GM21447 (cell line): ENCODE data around the gene CHD2.

Experiments
- ATAC-seq: cut with Tn5 transposase; IDR thresholded peaks from one replicate; pipeline ENCODE4 v1.9.1; 2021; ENCODE audit not compliant: unreplicated experiment

Gene CHD2

DNA sequence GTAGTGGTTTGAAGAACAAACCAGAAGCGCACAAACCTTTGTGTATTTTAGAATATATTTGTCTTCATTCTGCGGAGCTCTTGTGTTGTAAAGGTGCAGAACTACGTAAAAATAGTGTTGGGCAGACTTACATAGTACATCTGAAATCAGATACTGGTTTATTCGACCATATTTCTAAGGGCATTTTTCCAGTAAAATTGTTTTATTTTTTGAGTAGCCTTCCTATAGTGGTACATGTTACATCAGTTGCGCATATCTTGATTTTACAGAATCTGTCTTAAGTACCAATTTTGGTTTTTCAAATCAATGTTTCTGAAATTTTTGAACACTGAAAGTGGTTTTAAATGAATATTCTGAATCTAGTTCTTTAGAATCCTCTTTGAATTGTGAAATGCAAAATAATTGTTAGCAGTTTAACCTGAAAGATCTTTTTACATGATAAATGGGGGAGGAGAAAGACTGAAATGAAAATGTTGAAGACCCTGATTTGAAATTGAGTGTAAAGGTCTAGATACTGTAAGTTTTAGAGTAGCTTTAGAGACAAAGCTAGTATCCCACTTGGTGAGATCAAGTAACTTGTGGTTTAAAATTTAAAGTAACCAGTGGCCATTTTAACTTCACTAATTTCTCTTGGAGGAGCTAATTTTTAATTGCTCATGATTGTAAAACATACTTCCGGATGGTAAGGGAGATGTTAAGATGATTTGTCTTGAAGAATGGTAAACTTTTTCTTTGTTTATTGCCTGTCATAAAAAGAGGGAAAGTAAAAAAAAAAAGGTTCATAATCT is 15.5 kb upstream of the CHD2 start:
- no peak for ATAC-seq

DNA sequence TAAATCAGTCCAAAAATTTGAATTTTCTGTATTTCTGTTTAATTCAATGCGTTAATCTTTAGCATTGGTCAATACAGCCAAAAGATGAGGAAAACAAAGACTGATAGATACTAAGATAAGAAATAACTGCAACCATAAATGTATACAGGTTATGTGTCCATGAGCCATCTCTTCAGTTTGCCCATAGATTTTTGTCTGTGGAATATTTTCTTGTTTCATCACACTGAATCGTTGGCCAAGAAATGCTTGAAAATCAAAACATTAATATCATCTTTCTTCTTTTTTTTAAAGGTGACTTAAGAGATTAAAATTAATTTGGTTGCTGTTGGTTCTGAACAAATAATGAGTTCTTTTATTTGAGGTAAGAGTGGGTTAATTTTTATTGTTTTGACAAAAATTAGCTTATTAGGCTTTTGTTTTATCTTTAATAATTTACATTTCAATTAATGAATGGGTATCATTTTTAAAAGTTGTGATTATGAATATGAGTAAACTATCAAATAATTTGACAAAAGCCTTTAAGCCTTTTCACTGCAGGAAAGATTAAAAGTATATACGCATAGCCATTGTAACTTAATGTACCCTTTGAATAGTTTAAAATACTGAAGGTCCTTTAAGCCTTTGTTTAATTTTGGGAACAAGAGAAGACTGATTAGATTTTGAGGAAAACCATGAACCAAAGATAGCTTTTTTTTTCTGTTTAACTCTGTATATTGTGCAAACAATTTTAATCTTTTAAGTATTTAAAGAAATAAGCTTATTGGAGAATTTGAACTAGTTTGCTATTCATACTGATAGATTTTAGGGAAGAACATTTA is 14.7 kb upstream of the CHD2 start:
- no peak for ATAC-seq

DNA sequence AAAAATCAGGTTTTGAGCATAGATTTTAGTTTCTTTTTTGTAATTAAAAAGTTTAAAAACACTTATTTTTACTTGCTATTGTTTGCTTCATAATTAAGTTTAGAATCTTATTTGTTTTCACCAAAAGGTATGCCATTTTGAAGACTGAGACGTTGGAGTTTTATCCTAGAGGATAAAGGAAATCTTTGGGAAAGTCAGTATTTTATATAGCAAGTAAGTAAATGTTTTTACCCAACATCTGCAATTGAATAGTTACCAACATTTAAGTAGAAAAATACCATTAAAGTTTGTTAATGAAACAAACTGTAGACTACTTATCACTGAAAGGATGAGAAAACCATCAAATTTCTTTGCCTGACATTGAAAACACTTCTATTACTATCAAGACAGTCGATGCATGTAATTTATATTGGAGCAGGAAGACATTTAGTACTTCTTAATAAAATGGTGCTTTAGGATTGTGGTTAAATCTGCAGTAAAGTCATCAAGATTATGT is 14.0 kb upstream of the CHD2 start:
- no peak for ATAC-seq

DNA sequence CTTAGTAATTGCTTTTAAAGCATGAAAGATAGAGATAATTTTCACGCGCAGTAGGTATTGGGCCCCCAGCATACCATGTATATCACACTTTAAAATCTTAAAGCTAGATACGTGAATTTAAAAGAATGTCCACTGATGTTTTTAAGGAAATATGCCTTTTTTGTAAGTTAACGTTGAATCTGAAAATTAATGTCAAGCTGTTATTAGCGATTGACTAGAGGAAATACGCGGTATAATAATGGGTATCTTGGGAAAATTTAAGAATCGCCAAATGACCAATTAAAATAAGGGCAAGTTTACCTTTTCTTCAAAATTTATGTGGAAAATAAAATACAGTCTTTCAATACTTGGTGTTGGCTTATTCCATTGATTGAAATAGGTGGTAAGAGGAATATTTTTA is 13.3 kb upstream of the CHD2 start:
- no peak for ATAC-seq

DNA sequence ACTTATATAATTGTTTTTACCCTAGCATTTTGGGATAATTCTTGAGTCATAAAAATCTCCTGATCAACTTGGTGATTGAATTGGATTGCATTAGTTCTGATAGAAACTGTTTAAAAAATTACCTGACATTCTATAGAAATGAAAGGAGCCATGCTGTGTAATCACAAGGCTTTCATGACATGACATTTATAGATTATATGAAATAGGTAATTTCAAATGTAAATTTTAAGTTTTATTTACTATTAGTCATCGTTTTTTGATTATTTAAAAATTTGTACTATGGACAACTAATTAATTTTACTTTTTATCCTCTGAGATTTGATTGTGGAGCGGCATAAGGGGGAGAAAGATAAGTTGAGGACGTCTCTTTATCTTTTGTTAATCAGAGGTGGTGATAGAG is 12.3 kb upstream of the CHD2 start:
- ATAC-seq: no peak

DNA sequence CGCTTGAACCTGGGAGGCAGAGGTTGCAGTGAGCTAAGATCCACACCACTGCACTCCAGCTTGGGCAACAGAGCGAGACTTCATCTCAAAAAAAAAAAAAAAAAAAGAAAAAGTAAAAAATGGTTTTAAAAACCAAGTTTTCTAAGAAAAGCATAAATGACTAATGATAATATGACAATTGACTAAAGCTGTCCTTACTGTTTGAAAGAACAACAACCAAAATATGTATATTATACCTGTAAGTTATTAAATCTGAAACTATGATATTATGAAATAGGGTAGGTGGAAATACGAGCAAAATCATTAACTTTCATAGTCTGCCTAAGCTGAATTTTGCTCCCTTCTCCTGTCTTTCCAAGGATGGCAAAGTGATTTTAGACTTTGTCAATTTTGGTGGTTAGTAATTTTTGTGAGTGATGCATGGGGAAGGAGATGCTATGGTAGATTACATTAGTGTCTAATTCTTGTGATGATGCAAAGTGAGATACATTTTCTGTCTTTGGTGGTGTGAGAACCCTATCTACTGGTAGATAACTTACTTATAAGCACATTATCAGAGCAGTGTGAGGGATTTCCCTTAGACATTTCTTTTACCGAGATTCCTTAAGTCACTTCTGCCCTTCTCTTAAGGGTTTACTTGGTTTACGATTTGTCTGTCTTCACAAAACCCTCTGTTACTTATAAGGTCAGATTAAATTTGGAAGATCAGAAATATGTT is 10.6 kb upstream of the CHD2 start:
- no peak for ATAC-seq

DNA sequence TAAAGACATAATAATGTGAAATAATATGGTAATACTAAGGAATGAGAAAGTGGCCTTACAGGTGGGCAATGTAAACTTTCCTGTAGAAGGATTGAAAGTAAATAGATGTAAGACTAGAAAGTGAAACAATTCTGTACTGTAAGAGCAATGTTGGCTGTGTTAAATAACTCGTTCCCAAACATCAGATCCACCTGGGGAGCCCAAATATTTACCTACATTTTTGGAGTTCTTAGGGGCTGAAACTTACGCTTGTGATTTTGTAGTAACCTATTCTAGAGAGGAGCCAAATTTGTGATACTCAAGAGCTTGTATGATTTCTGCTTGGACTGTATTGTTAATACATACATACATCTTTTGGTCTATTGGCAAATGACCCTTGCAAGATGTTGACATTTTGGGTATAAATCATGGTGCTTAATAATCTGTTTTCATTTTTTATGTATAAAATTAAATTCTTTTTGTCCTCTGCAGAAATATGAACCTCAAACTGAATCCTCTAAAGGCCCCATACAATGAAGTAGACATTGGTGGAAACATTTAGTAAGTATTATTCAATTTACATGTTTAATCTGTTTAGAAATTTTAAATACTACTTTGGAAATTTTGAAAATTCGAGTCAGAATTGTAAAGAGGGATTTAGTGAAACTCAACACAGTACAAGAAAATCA is 8.5 kb upstream of the CHD2 start:
- ATAC-seq: no peak

DNA sequence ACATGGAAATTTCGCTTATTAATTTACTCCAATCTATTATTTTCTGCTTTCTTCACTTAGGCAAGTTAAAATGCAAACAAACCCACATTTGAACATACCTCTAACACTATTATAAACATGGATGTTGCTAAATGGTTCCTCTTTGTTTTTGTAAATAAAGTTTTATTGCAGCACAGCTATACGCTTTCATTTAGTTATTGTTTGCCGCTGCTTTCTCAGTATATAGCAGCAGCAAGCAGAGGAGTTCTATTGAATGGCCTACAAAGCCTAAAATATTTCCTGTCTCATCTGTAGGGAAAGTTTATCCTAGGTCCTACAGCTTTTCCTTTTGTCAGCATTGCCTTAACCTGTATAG is 7.9 kb upstream of the CHD2 start:
- ATAC-seq: no peak

DNA sequence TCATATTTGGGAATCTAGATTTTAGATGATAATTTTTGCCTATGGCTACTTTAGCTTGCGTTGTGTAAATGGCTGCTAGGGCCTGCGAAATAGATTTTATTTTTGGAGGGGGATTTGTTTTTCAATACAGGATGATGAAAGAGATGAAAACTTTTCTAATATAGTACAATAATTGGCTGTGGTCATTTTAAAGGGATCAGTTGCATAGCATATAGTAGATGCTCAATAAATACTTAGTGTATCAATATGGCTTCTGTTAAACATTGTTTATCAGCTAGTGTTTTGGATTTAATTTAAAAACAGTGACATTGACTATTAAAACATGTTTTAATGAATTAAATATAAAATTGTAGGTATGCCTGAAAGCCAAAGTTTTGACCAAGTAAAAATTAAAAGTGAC is 6.9 kb upstream of the CHD2 start:
- no peak for ATAC-seq

DNA sequence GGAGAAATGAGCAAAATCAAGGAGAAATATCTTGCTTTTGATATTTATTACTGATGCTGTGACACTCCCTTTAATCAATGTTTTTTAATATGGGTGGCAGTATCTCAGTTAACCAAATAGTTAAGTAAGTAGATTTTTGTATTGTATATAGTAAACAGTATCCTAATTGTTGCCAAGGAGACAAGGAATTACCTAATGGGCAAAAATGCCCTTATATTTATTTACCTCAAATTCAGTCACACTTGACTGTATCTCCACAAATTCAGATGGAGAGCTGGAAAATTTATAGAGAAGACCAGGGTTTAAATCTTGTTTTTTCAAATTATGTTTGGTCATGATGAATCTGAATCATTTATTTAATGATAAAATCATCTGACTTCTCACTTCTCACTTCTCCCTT is 3.6 kb upstream of the CHD2 start:
- ATAC-seq: no peak

DNA sequence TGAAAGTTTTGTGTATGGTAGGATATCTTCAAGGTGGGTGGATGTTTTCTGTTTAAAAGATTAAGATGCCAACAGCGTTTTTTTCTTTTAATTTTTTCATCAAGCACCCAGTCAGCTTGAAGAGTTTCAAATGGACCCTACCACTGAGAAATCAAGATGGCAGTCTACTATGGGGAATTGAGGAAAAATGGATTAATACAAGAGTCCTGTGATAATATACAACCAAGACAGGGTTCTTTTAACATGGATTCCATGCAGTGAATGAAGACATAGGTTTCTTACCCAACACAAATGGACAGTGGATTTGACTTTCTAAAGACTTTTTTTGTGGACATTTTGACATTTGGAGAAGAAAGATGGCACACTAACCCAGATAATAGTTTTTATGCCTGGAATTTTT is 2.5 kb upstream of the CHD2 start:
- ATAC-seq: no peak

DNA sequence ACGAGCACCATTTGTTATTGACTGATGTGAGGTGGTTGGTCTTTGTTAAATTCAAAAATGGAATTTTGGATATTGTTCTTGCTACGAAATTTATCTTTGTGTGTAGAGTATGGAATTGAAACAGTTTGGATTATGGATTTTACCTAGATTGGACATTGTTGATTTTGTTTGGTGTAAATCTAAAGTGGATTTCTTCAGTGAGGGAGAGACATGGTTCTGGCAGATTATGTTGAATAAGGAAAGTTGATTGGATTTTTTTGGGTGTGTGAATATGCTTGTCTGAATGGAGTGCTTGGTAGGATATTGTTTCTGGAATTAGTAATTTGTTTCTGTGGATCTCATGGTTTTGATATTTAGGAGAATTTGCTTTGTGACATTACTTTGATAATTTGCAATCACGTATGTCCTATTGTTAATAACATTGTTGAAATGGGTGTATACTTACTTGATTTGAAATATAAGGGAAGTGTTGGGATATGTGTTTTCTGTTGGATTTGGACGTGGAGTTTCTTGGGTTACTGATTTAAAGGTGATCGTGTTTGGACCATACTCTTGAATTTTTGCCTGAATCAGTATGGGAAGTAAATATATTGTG is 1.0 kb upstream of the CHD2 start:
- ATAC-seq: no peak

DNA sequence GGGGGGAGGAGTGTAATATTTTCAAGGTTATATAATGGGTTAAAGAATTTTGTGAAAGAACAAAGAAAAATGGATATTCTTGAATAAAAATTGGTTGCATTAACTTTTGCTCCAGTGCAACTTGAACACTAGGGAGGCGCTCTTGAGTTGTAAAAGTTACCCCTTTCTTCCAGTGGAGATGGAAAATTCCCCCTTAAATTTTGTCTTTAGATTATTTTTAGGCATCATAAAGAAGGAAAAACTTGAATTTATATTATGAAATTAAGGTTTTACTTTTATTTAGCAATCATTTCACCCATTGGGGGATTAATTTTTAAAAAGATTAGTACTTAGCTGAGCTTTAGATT is 550 bp upstream of the CHD2 start:
- no peak for ATAC-seq

DNA sequence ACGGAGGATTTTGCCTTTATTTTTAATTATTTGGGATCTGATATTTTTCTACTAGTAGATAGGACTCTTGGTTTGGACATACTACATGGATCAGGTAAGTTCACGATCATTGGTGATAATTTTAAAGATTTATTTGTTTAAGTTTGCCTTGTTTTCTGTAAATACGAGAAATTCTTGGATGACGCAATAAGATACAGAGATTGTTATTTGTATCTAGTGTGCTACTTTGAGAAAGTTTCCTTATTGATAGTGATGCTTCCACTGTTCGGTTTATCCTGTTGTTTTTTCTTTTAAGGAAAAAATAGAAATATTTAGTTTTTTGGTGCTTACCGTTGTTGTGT is 577 bp downstream of the CHD2 start:
- ATAC-seq: no peak

DNA sequence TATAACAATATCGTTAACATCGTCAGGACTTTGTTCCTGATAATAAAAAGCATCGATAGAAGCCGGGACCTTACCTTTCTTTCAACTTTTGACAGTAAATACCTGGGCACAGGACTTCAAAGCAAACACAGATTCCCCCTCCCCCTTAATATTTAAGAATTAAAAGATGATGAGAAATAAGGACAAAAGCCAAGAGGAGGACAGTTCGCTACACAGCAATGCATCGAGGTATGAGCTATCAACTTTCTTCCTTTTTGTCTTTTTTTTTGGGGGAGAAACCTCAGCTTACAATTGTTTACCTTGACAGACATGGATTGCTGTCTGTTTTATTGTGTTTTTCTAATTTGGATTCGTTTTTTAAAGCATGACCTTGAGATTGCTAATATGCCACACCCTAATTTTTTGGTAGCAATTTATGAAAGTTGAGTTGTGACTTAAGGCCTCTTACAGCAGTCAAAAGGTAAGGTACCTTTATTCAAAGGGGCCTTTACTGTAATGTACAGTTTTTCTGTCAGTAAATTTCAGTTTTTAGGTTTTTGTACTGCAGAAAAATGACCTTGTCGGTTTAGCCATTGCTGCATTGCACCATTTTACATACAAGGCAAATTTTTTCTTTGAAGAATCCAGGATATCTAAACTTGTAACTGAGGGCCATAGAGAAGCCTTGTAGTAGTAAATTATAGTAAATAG is 1.1 kb downstream of the CHD2 start:
- ATAC-seq: no peak

DNA sequence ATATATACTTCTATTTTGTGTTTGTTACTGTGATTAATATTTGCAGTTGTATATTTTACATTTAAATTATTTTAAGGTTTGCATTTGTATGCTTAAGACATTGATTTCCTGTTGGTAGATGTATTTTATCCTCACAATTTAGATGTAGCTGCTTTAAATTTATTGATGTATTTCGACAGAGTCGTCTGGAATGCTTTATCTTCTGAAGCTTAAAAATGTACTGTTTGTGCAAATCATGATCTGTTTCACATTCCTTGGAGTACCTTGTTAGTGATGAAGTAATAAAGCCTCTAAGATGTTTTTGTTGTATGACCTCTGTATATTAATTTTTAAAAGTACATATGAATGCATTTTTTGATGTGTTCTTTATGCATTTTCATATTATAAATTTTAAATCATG is 1.9 kb downstream of the CHD2 start:
- no peak for ATAC-seq

DNA sequence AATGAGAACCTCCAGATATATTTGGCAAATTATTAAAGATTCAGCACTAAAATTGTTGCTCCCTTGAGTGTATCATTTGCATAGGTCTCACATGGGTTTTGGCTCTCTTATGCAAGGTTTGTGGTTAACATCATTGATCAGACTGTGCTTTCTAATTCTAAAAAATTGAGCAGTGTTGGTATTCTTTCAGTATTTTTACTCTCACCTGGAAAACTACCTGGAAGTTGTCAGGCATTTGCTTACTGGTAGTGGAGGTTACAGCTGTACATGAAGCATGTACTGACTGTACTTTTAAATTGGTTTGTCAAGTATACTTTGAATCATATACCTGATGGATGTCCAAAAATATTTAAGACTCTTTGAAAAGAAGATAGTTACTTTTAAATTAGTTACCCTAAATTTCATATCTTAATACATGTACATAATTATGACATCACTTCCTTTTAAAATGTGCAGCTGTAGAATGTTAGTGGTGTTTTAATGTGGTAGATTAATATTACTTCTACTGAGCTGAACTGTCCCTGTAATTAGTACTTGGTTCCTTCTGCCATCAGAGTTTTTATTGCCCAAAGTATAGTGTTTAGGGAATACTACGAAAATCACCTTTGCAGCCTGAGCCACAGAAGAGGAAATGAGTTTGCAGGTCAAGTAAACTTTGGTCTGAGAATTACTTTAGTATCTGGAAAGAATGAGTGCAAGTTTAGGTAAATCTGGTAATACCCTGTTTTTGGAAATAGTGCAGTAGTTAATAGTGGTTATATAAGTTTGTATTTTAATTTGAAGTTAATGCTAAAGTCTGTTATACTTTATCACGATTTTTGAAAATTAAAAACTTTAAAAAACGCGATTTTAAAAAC is 2.8 kb downstream of the CHD2 start:
- ATAC-seq: no peak

DNA sequence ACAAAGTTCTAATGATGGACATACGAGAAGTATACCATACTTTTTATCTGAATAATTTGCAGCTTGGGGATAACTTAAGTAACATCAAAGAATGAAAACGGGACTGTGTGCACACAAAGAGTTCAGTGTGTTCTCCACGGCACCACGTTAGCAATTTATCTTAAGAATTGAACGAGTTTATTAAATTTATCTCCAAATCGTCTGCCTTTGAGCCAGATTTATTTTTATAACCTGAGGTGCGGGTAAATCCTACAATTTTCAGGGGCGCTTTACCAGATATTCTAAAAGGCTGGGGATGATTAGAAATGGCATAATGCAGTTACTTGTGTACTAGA is 3.5 kb downstream of the CHD2 start:
- ATAC-seq: no peak

DNA sequence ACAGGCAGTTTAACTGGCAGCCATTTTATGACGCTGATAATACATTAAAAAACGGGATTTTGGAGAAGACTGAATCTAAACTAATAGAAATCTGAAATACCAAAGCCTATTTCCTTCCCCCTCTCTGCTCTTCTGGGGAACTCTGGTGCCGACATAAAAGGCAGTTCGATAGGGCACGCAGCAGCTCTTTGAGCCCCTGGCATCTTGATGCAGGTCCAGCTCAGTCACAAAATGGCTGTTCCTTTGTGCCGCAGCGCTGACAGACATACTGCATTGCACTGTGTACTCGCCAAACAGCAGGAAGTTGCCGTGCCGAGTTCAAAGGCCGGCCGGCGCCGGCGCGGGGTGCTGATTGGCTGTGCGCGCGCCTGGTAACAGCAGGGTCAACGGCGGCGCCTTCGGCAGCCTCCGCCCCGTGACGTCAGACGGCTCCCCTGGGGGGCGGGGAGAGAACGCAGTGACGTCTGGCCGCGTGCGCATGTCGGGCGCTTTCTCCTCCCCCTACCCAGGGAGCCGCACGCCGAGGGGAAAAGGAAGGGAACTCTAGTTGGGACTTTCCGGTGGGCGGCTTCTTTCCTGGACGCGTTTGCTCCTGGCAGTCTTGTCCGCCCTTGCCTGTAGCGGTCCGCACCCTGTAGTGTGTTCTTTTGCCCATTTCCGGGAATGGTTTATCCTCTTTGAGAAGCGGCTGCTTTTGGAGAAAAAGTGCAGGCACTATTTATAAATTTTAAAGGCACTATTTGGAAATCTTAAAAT is 4.0 kb downstream of the CHD2 start:
- ATAC-seq: peak; percentile 59
